Measurements from ENCODE around the gene SAMD13.

SAMD13 gene, protein sequence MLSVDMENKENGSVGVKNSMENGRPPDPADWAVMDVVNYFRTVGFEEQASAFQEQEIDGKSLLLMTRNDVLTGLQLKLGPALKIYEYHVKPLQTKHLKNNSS

DNA sequence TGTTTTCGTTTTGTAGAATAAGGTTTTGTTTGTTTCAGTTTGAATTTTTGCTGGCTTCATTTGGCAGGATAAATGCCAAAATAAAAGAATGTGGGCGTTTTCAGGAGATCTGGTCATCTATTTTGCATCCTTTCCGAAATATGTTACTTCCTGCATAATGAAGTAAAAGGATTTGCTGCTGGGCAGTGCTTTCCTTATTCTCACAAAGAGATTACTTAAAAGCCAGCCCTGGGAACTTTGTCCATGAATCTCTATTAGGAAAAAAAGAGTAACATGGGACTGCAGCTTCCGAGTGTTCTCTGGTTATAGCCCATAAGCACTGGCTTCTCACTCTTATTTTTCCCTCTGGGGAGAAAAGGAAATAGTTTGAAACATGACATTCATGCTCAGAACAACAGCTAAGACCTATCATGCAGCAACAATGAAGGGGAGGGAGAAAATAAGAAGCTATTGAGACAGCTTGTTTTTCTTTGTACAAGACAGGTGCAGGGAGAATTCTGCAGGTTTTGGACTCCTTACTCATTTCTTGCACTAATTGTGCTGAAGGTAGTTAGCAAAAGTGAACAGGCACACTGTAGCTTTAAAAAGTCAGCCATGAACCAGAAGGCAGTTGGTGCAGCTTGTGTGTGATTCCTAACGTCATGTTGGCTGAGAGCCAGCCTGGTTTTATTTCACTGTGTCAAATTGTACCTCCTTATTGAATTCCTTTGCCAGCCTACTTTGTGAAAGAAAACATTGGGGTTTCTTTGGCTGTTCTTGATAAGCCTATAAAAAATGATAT is at the start of gene SAMD13:
Gene SAMD13, plus strand, starts transcription at position 705 of the 781 bp plus-strand sequence. CDS start 1,527 bp downstream, outside the sequence.
- in situ Hi-C loops (cut with HindIII; ENCODE audit: low sequenced_read_pairs), result no loop called here
- peak within 1 kb of the TSS; percentile 32 for H3K4me3 ChIP-seq (ENCODE audit: low read depth, low read length)
- TF ChIP-seq, protein P1, sequence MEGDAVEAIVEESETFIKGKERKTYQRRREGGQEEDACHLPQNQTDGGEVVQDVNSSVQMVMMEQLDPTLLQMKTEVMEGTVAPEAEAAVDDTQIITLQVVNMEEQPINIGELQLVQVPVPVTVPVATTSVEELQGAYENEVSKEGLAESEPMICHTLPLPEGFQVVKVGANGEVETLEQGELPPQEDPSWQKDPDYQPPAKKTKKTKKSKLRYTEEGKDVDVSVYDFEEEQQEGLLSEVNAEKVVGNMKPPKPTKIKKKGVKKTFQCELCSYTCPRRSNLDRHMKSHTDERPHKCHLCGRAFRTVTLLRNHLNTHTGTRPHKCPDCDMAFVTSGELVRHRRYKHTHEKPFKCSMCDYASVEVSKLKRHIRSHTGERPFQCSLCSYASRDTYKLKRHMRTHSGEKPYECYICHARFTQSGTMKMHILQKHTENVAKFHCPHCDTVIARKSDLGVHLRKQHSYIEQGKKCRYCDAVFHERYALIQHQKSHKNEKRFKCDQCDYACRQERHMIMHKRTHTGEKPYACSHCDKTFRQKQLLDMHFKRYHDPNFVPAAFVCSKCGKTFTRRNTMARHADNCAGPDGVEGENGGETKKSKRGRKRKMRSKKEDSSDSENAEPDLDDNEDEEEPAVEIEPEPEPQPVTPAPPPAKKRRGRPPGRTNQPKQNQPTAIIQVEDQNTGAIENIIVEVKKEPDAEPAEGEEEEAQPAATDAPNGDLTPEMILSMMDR (IDR thresholded peaks at IDR 0.05; ENCODE audit: low read depth, low read length, missing control alignments), result no peak
- peak; percentile 69 for DNase-seq (ENCODE audit: low read depth)

DNA sequence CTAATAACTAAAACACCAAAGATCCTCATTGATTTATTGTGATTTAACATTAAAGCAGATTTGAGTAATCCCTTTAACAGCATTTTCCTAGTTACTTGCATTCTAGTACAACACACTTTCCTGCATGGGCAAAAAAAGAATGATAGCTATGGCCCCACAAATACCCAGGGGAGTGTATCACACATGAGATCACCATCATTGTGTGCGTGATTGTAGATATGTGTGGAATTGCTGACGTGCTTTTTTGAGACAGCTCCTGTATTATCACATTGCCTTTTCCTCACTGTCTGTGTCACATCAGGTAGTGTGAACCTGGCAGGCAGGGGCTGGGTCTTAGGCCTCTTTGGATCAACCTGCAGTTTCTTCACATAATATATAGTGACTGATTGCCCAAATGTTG is 48.5 kb upstream of the SAMD13 start:
- H3K4me3 ChIP-seq (ENCODE audit: low read depth, low read length), result no peak overlapping the region
- in situ Hi-C loops (cut with HindIII; ENCODE audit: low sequenced_read_pairs), result no loop called here
- TF ChIP-seq, protein P1 (IDR thresholded peaks at IDR 0.05; ENCODE audit: low read depth, low read length, missing control alignments), result no peak
- no peak for DNase-seq (ENCODE audit: low read depth)

DNA sequence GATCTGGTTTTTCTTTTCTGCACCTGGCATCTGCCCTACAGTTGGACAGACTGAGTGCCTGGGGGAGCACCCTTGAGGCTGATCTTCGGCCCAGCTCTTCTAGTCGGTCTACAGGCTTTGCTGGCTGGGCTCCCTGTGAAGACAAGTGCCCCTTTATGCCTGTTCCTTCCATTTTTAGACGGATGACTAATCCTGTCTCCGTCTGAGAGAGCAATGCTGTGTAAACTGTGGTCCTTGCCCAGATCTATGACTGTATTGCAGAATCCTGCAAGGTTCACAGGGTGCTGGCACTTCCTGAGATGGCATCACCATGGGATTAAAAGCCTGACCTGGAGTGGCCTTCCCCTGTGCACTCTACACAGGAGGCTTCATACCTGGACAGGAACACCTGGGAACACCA is 47.6 kb upstream of the SAMD13 start:
- in situ Hi-C loops (cut with HindIII; ENCODE audit: low sequenced_read_pairs), result no loop called here
- H3K4me3 ChIP-seq (ENCODE audit: low read depth, low read length), result no peak overlapping the region
- TF ChIP-seq, protein P1 (IDR thresholded peaks at IDR 0.05; ENCODE audit: low read depth, low read length, missing control alignments), result no peak
- peak; percentile 69 for DNase-seq (ENCODE audit: low read depth)

DNA sequence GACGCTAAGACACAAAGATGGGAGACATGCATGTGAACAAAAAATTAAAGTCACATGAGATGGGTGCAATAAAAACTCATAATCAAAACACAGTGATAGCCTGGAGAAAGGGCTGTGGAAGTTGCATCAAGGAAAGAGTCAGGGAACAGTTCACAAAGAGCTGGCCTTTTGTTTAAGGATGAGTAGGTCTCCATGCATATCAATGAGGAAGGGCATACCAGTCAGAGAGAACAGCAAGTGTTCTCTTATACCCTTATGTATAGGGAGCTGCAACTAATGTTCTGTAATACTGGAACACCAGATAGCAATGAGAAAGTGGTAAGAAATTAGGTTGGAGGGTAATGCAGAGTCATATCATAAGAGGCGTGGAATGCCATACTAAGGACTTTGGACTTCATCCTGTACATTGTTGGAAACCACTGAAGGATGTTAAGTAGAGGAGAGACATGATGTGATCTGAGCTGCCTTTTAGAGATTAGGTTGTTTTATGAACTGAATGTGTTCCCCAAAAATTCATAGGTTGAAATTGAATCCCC is 46.7 kb upstream of the SAMD13 start:
- in situ Hi-C loops (cut with HindIII; ENCODE audit: low sequenced_read_pairs), result no loop called here
- DNase-seq (ENCODE audit: low read depth), result no peak
- TF ChIP-seq, protein P1 (IDR thresholded peaks at IDR 0.05; ENCODE audit: low read depth, low read length, missing control alignments), result no peak
- no peak overlapping the region for H3K4me3 ChIP-seq (ENCODE audit: low read depth, low read length)

DNA sequence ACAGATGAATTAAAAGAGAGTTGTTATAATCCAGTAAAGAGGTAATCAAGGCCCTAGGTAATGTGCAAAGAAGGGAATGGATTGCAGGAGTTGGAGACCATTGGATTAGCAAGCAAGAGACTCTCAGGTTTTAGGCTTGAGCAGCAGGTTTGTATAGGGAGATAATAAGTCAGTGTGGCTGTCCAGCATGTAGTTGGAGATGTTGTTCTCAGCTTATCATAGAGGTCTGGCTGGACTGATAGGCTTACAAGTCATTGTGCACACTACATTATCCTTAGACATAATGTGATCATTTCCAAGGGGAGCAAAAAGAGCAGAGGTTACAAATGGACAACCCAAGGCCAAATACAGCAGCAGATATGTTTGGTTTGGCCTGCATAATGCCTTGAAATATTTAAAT is 45.9 kb upstream of the SAMD13 start:
- in situ Hi-C loops (cut with HindIII; ENCODE audit: low sequenced_read_pairs), result no loop called here
- DNase-seq (ENCODE audit: low read depth), result no peak
- no peak overlapping the region for H3K4me3 ChIP-seq (ENCODE audit: low read depth, low read length)
- TF ChIP-seq, protein P1 (IDR thresholded peaks at IDR 0.05; ENCODE audit: low read depth, low read length, missing control alignments), result no peak

DNA sequence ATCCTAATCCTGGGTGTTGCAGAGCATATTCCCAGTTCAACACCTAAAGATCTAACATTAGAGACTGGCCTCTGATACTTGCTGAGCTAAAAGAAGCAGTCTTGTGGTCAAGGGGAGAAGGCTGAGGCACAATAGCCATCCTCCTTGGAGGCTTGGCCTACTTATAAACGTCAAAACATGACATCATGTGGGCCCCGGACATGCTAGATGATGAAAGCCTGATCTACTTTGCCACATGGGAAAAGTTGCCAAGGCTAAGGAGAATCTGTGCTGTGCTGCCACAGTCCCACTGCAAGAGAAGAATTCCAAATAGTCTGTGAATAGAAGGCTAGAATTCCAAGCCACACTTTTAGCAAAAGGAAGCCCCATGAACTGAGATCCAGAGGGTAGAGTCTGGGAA is 43.9 kb upstream of the SAMD13 start:
- no peak overlapping the region for H3K4me3 ChIP-seq (ENCODE audit: low read depth, low read length)
- DNase-seq (ENCODE audit: low read depth), result no peak
- in situ Hi-C loops (cut with HindIII; ENCODE audit: low sequenced_read_pairs), result no loop called here
- TF ChIP-seq, protein P1 (IDR thresholded peaks at IDR 0.05; ENCODE audit: low read depth, low read length, missing control alignments), result no peak
